GM12878 (cell line): ENCODE data around the gene ETV6. TPM values are rescaled to one million over a fixed set of nuclear protein-coding genes. Genes with fewer than 3 reads are reported as not detected.

Experiments used
- ATF7 ChIP-seq: fragments of 450-650 bp; IDR thresholded peaks from 2 replicates; pipeline ENCODE4 v1.6.1; 2016; ENCODE audit warnings: low read depth, mild to moderate bottlenecking
- BCL3 ChIP-seq: IDR thresholded peaks from 2 replicates; pipeline ENCODE4 v1.6.1; 2011; ENCODE audit warnings: borderline replicate concordance, low read depth, mild to moderate bottlenecking, moderate library complexity, low read length; ENCODE audit not compliant: insufficient read depth, poor library complexity, severe bottlenecking
- DPF2 ChIP-seq: fragments of 450-650 bp; IDR thresholded peaks from 2 replicates; pipeline ENCODE4 v1.6.1; 2017; ENCODE audit warnings: mild to moderate bottlenecking
- EED ChIP-seq: sonication (generic); IDR thresholded peaks from 2 replicates; pipeline ENCODE4 v1.6.1; 2016; ENCODE audit warnings: antibody characterized with exemption, low read depth
- ETV6 ChIP-seq, 2 experiments: fragments of 450-650 bp in 1 of 2; IDR thresholded peaks in 1 of 2; conservative IDR thresholded peaks in 1 of 2; 2 replicates each; pipeline ENCODE4 v1.6.1; 2014; ENCODE audit warnings: antibody characterized with exemption in 1 of 2, borderline replicate concordance in 1 of 2, low read depth in 1 of 2, mild to moderate bottlenecking in 1 of 2, moderate library complexity in 1 of 2
- IRF4 ChIP-seq: IDR thresholded peaks from 2 replicates; pipeline ENCODE4 v1.6.1; 2011; ENCODE audit warnings: low read depth, low read length
- MAX ChIP-seq: IDR thresholded peaks from 2 replicates; pipeline ENCODE4 v1.6.1; 2012; ENCODE audit warnings: low read depth, low read length, improper control_type of control experiment
- MEF2A ChIP-seq: IDR thresholded peaks from 2 replicates; pipeline ENCODE4 v1.6.1; 2011; ENCODE audit warnings: low read depth, mild to moderate bottlenecking, low read length, moderate library complexity; ENCODE audit not compliant: insufficient read depth
- NKRF ChIP-seq: fragments of 450-650 bp; conservative IDR thresholded peaks from 2 replicates; pipeline ENCODE4 v1.6.1; 2017; ENCODE audit warnings: mild to moderate bottlenecking, moderate library complexity
- POLR2AphosphoS2 ChIP-seq: IDR thresholded peaks from 2 replicates; pipeline ENCODE4 v1.6.1; 2011; ENCODE audit warnings: low read depth, mild to moderate bottlenecking, low read length, improper control_type of control experiment, moderate library complexity
- RCOR1 ChIP-seq: conservative IDR thresholded peaks from 2 replicates; pipeline ENCODE4 v1.6.1; 2012; ENCODE audit warnings: low read depth, low read length, improper control_type of control experiment
- SMC3 ChIP-seq: IDR thresholded peaks from 2 replicates; pipeline ENCODE4 v1.6.1; 2011; ENCODE audit warnings: low read length, improper control_type of control experiment, borderline replicate concordance
- TBL1XR1 ChIP-seq: IDR thresholded peaks from 2 replicates; pipeline ENCODE4 v1.6.1; 2012; ENCODE audit warnings: low read depth, low read length, improper control_type of control experiment
- TCF7 ChIP-seq: IDR thresholded peaks from 2 replicates; pipeline ENCODE4 v1.6.1; 2014; ENCODE audit warnings: antibody characterized with exemption, borderline replicate concordance
- ZBTB11 ChIP-seq: fragments of 450-650 bp; formaldehyde crosslinking; IDR thresholded peaks from 2 replicates; pipeline ENCODE4 v1.5.0; 2022; ENCODE audit warnings: mild to moderate bottlenecking, missing genetic modification characterization
- ZNF217 ChIP-seq: fragments of 450-650 bp; IDR thresholded peaks from 2 replicates; pipeline ENCODE4 v1.6.1; 2017; ENCODE audit warnings: antibody characterized with exemption, mild to moderate bottlenecking
- ZNF24 ChIP-seq: fragments of 450-650 bp; IDR thresholded peaks from 2 replicates; pipeline ENCODE4 v1.6.1; 2017; ENCODE audit warnings: antibody characterized with exemption, mild to moderate bottlenecking
- polyA plus RNA-seq, 11 experiments: library from polyadenylated mRNA; depleted of rRNA in 4 of 11; unstranded in 6 of 11; stranded (reverse) in 5 of 11; fragments of >200 nt; fragmentation: Nextera tagmentation in 4 of 11; fragmentation: Illumina TruSeq in 1 of 11; extraction: Ambion mirVana in 4 of 11; extraction: Trizol in 1 of 11; gene quantifications; 1 replicate in 1 of 11; 2 replicates in 10 of 11; pipeline versions ENCODE4 v1.2.1 to v1.2.3, GENCODE V29; 2011 to 2016; ENCODE audit warnings: inconsistent platforms in 2 of 11, missing spikeins in 2 of 11, low read depth in 1 of 11
- total RNA-seq, 4 experiments: library from RNA; depleted of rRNA in 3 of 4; stranded (reverse); fragments of >200 nt in 3 of 4; fragmentation: Illumina TruSeq in 1 of 4; extraction: Trizol in 1 of 4; gene quantifications; 2 replicates each; pipeline versions ENCODE4 v1.2.1 to v1.2.3, GENCODE V29; 2013 to 2021
- TF ChIP-seq, protein P1 (sequence below): fragments of 150-350 bp; IDR thresholded peaks from 2 replicates; pipeline ENCODE4 v1.6.1; 2016; ENCODE audit warnings: low read depth, low read length

The ETV6 gene
- total and polyA plus RNA-seq, 10 of the 15 experiments (the other 5 are each of a cell fraction or from before 2014, with no cell fraction given) = 6.6 to 74.8 (median 24.6) TPM

DNA sequence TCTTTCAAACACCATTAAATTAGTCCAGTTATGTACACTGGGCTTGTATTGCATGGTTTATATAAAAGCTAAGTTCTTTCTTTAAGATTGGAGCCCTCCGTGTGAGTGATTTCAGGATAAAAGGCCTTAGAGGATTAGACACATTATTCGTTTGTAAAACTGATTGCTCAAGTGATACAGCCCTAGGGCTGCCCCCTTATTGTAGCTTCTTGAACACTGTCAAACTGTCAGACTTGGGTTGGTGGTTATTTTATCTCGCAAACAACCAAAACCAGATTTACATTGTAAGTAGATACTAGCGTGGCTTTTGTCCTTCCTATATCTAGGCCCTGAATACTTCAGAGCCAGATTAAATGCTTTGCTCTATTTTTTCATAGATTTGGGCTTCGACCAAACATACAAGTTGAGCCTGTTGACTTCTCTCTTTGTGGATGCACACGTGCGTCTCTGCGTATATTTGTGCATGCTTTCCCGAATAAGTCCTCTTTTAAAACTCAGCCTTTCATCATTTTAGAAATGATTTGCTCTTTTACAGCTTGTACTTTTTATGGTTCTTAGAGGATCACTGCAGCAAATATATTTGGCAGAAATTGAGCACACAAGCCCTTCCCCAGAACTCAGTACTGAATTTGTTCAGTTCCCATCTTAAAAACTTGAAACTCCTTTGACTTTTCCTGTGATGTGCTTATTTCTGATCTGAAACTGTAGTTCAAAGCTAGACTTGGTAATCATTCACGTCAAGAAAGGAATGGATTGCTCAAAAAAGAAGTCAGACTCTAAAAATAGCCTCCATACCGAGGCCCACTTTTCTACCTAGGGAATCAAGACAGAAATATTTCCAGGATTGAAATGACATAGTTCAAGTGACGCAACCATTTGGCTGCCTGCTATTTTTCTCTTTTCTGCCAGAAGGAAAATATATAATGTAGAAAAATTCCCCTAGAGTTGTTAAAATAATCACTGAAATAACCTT lies 129.5 kb downstream of the ETV6 start (continued):
- TF ChIP-seq NKRF (no peak), RCOR1 (no peak), ZNF217 (no peak), TCF7 (peak; percentile 91), ZNF24 (0 out of 2 replicates have a peak, but pooled peaks have one; percentile 23), ATF7 (peak; percentile 77), BCL3 (peak; percentile 49), MAX (no peak), MEF2A (peak; percentile 97), EED (peak; percentile 97), POLR2AphosphoS2 (no peak), ZBTB11 (no peak), ETV6 (conservative IDR thresholded peaks at IDR 0.05 in 1 of 2, IDR thresholded peaks at IDR 0.05 in 1 of 2; ENCODE audit: borderline replicate concordance in 1 of 2, low read depth in 1 of 2) (peak in 1 of 2 experiments; percentile 65; a peak in 2 of 4 replicates), SMC3 (no peak), TBL1XR1 (peak; percentile 78), IRF4 (peak; percentile 66; the same call in 1 of the 2 replicates), DPF2 (0 out of 2 replicates have a peak, but pooled peaks have one; percentile 40)
- TF ChIP-seq, protein P1, sequence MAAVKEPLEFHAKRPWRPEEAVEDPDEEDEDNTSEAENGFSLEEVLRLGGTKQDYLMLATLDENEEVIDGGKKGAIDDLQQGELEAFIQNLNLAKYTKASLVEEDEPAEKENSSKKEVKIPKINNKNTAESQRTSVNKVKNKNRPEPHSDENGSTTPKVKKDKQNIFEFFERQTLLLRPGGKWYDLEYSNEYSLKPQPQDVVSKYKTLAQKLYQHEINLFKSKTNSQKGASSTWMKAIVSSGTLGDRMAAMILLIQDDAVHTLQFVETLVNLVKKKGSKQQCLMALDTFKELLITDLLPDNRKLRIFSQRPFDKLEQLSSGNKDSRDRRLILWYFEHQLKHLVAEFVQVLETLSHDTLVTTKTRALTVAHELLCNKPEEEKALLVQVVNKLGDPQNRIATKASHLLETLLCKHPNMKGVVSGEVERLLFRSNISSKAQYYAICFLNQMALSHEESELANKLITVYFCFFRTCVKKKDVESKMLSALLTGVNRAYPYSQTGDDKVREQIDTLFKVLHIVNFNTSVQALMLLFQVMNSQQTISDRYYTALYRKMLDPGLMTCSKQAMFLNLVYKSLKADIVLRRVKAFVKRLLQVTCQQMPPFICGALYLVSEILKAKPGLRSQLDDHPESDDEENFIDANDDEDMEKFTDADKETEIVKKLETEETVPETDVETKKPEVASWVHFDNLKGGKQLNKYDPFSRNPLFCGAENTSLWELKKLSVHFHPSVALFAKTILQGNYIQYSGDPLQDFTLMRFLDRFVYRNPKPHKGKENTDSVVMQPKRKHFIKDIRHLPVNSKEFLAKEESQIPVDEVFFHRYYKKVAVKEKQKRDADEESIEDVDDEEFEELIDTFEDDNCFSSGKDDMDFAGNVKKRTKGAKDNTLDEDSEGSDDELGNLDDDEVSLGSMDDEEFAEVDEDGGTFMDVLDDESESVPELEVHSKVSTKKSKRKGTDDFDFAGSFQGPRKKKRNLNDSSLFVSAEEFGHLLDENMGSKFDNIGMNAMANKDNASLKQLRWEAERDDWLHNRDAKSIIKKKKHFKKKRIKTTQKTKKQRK = no peak
